Measurements from ENCODE around the gene KDM4B.

The KDM4B gene

GRCh38 chr19:4997297-4997696 lies 28.4 kb downstream of the KDM4B start:
- no peak for TF ChIP-seq CTCF (IDR thresholded peaks at IDR 0.05; ENCODE audit: low read depth, low read length)

GRCh38 chr19:5000120-5000611 lies 31.3 kb downstream of the KDM4B start:
- H3K4me3 ChIP-seq (ENCODE audit: low read depth, low read length): no peak overlapping the region
- no peak for TF ChIP-seq CTCF (IDR thresholded peaks at IDR 0.05; ENCODE audit: low read depth, low read length)

More at GRCh38 chr19:4997297-4997696, 28.4 kb downstream of the KDM4B start:
- no peak overlapping the region for H3K4me3 ChIP-seq (ENCODE audit: low read depth, low read length)

GRCh38 chr19:5001615-5002014 lies 32.7 kb downstream of the KDM4B start:
- no peak overlapping the region for H3K4me3 ChIP-seq (ENCODE audit: low read depth, low read length)

GRCh38 chr19:5002143-5002542 lies 33.2 kb downstream of the KDM4B start:
- no peak for TF ChIP-seq CTCF (IDR thresholded peaks at IDR 0.05; ENCODE audit: low read depth, low read length)
- H3K4me3 ChIP-seq (ENCODE audit: low read depth, low read length): no peak overlapping the region

More at GRCh38 chr19:5001615-5002014, 32.7 kb downstream of the KDM4B start:
- peak; percentile 68 for TF ChIP-seq CTCF (IDR thresholded peaks at IDR 0.05; ENCODE audit: low read depth, low read length)

GRCh38 chr19:5003781-5004180 lies 34.9 kb downstream of the KDM4B start:
- H3K4me3 ChIP-seq (ENCODE audit: low read depth, low read length): no peak overlapping the region
- TF ChIP-seq CTCF (IDR thresholded peaks at IDR 0.05; ENCODE audit: low read depth, low read length): no peak

- no peak for TF ChIP-seq CTCF (IDR thresholded peaks at IDR 0.05; ENCODE audit: low read depth, low read length)
- H3K4me3 ChIP-seq (ENCODE audit: low read depth, low read length): no peak overlapping the region
These were observed 36.2 kb downstream of the KDM4B start for GRCh38 chr19:5005096-5005495.

GRCh38 chr19:5006201-5006600 lies 37.3 kb downstream of the KDM4B start:
- no peak for TF ChIP-seq CTCF (IDR thresholded peaks at IDR 0.05; ENCODE audit: low read depth, low read length)
- no peak overlapping the region for H3K4me3 ChIP-seq (ENCODE audit: low read depth, low read length)

Measured in WI38 (cell line).